Stimulated activated CD4-positive, alpha-beta T cell treated with anti-CD3 and anti-CD28 coated beads, Interleukin-2, amount 100 ng/mL, for 4 hours (primary cell): ENCODE data around the gene BSCL2.
A peak's percentile ranks its signal among the peaks of the same experiment; 100 is the strongest.
"Not testable (repeated sequence)": the region's sequence is repeated elsewhere in the genome, so short reads cannot be mapped to it uniquely, and the experiment has no call there.

ENCODE experiments used
- DNase-seq: peaks from one replicate; pipeline ENCODE4 v3.0.0-alpha.2; 2020; ENCODE audit warnings: low read depth

Gene BSCL2

DNA sequence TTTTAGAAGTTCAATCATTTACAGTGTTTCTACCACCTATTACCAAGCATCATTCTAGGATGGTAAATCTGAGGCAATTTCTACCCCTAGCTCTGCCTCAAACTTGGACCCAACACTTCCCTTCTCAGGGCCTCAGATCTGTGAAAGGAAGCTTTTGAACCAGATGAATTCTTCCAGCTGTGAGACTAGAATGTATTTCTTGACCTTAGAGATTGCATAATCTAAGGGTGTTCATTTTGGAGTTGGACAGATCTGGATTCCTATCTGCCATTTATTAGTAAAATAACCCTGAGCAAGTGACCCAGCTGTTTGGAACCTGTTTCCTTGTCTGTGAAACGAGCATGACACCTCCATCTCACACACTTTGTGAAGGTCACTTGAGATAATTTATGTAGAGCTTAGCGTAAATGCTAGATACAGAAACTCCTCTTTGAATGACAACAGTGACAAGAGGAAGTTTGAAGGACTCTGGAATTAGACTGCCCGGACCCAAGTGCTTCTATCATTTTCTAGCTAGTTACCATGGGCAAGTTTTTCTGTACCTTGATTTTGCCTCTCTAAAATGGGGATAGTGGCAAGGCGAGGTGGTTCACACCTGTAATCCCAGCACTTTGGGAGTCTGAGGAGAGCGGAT lies 50.3 kb downstream of the BSCL2 start:
- DNase-seq = no peak

DNA sequence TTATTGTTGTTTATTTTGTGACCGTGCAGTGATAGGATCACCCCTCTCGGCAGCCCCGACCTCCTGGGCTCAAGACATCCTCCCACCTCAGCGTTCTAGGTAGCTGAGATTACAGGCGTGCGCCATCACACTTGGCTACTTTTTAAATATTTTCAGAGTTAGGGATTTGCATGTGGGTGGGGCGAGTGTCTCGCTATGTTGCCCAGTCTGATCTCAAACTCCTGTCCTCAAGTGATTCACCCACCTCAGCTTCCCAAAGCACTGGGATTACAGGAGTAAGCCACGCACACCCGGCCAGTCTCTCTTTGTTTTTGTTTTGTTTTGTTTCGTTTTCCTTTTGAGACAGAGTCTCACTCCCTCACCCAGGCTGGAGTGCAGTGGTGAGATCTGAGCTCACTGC lies 52.9 kb downstream of the BSCL2 start:
- no peak for DNase-seq

DNA sequence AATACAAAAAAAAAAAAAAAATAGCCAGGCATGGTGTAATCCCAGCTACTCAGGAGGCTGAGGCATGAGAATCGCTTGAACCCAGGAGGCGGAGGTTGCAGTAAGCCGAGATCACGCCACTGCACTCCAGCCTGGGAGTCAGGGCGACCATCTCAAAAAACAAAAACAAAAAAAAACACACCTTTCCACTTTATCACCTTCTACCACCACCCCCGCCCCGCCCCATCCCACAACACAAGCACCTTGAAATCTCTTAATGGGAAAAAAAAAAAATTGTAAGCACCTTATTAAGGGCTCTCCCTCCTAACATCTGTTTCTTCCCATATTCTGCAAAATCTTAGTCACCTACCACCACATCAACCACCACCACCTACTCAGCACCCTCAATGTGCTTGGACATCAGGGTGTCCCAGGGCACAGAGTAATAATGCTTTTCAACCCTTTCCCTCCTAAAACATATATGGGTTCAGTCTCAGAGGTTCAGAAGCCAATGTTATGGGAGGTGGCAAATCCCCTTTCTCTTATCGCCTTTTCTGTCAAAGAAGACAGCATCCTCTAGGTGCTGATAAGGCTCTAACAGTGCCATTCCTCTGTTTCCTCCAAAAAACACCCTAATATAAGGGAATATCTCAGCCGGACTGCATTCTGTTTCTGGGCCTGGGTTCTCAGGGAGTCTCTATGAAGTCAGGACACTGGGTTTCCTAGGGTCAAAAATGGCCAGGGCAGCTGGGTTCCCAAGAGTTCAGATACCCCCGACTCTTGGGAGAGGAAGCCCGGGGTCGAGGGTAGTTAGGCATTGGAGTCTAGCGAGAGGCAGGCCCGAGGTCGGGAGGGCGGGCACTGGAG lies 54.8 kb downstream of the BSCL2 start:
- DNase-seq = no peak

DNA sequence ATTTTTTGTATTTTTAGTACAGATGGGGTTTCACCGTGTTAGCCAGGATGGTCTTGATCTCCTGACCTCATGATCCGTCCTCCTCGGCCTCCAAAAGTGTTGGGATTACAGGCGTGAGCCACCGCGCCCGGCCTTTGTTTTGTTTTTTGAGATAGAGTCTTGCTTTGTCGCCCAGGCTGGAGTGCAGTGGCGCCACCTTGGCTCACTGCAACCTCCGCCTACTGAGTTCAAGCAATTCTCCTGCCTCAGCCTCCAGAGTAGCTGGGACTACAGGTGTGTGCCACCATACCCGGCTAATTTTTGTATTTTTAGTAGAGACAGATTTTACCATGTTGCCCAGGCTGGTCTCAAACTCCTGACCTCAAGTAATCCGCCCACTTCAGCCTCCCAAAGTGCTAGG lies 56.9 kb downstream of the BSCL2 start:
- DNase-seq = not testable (repeated sequence)

DNA sequence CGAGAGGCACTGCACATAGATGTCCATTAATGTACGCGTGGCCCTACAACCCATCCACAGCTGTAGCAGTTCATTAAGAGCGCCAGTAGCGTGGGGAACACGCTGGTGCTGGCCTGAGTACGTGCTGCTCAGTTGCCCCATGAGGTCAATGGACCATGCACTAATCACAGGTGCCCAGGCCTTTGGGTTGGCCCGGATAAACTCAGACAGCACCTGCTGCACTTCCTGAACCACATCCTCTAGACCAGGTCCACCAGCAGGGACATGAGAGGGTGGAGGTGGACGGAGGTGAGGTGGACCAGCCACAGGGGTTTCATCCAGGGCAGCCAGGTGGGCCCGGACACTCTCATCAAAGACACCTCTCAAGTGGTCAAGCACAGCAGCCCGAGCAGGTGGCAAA lies 57.7 kb downstream of the BSCL2 start:
- no peak for DNase-seq

DNA sequence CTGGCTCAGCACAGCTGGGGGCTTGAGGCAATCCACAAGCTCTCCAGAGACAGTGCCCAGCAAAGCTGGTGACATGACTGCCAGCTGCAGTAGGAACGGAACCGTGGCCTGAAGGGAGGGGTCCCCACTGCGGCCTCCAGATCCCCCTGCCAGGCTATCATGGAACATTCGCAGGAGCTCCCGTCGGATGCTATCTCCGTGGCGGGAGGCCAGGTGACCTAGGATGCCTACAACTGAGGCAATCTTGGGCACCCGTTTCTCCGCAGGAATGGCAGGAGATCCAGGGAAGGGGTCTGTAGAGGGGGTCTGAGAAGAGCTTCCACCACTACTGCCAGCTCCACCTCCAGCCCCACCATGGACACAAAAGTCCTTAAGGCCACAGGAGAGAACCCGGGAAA lies 58.3 kb downstream of the BSCL2 start:
- DNase-seq = no peak

DNA sequence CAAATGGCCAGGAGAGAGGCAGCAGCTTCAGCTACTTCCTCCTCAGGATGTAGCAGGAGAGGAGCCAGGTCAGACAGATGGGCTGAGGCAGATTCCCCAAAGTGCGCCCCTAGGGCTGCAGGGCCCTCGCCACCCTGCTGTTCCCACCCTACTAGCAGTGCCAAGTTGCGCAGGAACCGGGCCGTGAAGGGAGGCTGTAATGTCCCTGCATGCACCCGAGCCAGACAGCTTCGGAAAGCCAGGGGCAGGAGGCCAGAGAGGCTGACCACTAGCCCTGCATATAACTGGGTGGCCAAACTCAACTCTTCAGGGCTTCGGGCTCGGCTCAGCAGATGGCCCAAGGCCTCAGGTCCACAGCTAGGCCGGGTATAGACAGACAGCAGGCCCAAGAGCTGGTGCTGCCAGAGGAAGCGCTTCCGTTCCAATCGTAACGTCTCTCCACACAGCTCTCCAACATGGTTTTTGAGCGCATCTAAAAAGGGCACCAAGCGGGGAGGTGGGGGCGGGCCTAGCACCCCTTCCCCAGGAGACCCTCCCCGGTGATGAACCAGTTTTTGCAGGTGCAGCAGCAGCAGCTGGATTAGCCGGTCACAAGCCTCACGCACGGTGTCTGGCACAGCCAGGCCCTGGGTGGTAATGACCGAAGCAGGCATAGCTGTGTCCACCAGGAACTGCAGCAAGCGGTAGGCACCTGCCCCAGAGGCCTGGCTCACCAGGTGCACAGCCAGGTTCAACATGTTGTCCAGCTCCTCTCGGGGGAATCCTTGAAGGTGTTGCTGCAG lies 58.8 kb downstream of the BSCL2 start:
- no peak for DNase-seq

DNA sequence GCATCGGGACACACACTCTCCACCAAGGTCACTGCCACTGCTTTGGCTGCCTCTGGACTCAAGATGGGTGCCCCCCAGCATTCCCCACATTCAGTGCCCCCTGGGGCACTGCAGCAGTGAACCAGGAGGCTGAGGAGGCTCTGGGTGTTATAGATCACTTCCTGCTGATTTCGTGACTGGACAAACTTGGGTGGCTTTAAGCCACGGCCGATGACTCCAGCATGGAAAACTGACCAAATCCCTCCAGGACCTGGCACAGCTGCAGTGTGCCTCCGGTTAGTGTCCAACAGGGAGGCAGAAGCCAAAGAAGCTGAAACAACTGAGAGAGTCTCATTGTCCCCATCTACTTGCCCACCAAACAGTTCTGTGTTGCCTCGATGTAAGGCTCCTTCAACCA lies 59.6 kb downstream of the BSCL2 start:
- no peak for DNase-seq

DNA sequence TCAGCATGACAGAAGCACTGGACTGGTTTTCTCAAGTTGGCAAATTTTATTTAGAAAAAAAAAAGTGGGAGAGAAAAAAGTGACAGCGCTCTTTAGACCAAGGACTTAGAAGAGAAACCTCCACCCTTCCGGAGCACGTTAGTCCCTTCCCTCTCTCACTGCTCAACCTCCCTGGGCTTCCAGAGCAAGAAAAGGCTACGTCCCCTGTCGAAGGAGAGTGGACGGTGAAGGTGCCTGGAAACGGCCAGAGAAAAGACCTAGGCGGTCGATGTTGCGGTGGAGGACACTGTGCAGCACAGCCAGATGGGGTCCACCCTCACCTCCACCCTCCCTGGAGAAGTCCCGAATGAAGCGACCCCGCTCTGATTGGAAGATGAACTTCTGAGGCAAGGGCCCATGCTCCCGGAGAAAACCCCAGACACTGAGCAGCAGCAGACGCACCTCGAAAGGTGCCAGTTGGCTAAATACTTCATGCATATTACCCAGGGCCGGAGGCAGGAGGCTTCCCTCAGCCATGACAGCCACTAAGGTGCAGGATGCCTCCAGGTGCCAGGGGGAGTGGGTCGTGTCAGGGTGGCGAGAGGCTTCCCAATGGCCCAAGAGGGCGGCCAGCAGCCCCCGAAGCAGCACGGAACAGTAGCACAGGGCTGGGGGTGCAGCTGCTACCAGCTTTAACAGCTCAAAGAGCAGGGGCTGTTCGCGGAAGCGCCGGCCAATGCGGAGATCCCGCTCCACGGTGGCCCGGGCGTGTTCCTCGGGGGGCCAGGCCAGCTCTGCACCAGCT lies 60.2 kb downstream of the BSCL2 start:
- DNase-seq = no peak

DNA sequence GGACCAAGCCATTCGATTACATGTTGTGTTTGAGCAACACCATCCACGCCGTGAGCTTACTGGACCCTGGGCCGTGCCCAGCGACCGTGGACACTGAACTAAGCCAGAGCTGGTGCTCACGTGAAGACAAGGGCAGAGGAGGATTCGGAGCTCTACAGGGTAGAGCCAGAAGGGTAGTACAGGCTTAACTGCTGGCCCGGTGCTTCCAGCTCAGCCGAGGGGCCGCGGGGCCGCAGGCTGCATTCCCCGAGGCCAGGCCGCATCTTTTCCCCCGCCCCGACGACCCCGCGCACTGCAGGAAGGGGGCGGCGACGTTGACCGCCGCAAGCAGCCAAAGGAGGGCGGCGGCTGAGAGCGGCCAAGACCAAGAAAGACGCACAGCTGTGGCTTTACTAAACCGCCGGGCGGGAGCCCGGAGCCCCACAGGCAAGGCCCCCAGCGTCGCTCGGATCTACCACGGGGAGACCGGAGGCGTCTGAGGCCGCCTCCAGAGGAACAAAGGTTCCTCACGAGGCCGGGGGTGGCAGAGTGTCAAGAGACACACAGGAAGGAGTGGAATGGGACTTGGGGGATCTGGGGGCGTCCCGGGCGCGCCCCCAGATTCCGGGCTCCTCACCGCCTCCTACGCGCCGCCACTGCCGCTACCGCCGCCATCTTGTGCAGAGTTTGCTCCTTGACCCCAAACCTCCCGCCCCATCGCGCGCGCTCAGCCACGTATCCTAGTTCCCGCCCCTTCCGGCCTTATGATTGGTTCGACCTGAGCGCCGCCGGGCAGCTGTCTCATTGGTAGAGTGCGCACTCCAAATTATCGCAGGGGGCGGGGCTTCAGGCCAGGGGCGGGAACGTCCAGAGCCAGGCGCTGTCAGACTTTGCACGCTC lies 61.0 kb downstream of the BSCL2 start, which contains the start of gene GANAB:
Gene GANAB (minus strand): TSS at position 668 of the 879 bp plus-strand sequence. CDS start 14 bp downstream, at position 654.
- peak; percentile 99 for DNase-seq

DNA sequence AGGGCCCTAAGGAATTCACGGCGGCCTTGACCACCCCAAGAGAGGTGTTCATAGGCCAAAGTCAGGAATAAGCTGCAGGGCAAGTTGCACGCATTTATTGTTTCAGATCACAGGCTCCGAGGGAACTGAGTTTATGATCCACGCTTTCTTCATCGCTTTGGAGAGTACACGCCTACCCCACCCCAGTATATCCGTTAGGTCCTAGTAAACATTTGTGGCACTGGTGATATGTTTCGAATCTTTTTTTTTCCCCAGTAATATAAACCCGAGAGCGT lies 61.6 kb downstream of the BSCL2 start:
- DNase-seq = no peak

DNA sequence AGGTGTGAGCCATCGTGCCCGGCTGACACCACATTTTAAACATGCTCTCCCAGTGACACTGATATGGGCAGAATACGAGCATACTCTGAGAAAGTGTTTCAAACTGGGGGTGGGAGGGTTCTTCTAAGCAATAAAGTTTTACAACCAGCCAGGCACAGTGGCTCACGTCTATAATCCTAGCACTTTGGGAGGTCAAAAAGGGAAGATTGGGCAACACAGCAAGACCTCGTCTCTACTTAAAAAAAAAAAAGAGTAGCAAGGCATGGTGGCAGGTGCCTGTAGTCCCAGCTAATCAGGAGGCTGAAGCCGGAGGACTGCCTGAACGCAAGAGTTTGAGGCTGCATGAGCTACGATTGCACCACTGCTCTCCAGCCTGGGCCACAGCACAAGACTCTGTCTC lies 63.0 kb downstream of the BSCL2 start:
- no peak for DNase-seq
